ENCODE measurements around the gene TMEM45A.
"Not testable (repeated sequence)": the region's sequence is repeated elsewhere in the genome, so short reads cannot be mapped to it uniquely, and the experiment has no call there.

TMEM45A gene

DNA sequence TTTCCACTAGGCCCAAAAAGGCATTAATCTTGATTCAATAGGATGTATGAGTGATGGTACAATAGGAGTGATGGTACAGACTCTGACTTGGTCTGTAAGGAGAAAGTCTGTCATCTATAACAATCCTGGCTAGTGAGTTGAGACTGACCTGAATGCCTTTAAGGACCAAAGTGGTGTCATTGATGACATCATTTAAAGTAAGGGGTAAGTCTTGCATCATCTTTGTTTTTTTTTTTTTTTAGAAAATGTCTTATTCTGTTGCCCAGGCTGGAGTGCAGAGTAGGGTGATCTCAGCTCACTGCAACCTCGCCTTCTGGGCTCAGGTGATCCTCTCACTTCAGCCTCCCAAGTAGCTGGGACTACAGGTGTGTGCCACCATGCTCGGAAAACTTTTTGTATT is 5.6 kb upstream of the TMEM45A start:
- no peak overlapping the region for H3K27ac ChIP-seq
- DNase-seq (ENCODE audit: low spot score): no peak
- H3K4me3 ChIP-seq: no peak overlapping the region
- TF ChIP-seq CTCF (IDR thresholded peaks at IDR 0.05): no peak

GRCh38 chr3:100489118-100489517 is 3.3 kb upstream of the TMEM45A start:
- no peak overlapping the region for H3K4me3 ChIP-seq
- no peak for TF ChIP-seq CTCF (IDR thresholded peaks at IDR 0.05)
- no peak overlapping the region for H3K27ac ChIP-seq
- no peak for DNase-seq (ENCODE audit: low spot score)

- Histone ChIP-seq H3K4me3 (no peak overlapping the region), H3K27ac (no peak overlapping the region)
- DNase-seq (ENCODE audit: low spot score): no peak
- TF ChIP-seq CTCF (IDR thresholded peaks at IDR 0.05): no peak
These were observed 4.4 kb downstream of the TMEM45A start for GRCh38 chr3:100496711-100497261.

DNA sequence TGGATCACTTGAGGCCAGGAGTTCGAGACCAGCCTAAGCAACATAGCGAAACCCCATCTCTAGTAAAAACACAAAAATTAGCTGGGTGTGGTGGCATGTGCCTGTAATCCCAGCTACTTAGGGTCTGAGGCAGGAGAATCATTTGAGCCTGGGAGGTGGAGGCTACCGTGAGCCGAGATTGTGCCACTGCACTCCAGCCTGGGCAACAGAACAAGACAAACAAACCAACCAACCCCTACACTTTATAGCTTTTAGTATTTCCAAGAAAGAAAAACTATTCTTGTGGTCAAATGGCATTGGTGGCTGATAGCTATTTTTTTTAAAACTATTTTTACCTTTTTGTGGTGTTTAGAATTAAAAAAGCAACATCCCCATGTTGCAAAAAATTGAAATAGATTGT is 7.2 kb downstream of the TMEM45A start:
- no peak overlapping the region for H3K4me3 ChIP-seq
- DNase-seq (ENCODE audit: low spot score): no peak
- no peak for TF ChIP-seq CTCF (IDR thresholded peaks at IDR 0.05)
- H3K27ac ChIP-seq: no peak overlapping the region

DNA sequence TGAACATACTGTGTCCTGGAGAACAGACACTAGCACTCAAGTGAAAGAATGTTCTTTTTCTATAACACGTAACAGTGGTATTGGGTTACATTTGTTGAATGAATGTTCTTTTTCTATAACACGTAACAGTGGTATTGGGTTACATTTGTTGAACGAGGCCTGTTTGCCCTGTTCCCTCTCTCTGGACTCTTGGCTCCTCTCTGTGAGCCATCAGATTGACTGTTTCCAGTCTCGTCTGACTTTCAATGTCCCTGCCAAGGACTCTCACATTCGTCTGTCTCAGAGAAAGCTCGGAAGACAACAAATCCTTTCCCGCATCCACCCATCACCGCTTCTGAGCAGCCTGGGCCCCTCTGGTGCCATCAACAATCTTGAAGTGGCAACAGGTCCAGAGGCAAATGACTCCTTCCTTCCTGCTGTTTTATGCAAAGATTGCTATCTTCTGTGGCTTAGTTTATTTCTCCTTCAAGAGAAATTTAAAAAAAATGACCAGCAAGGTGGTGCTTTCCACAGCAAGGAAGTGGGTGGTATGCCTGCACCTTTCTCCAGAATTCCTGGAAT is 8.0 kb downstream of the TMEM45A start:
- no peak for DNase-seq (ENCODE audit: low spot score)
- no peak overlapping the region for H3K4me3 ChIP-seq
- TF ChIP-seq CTCF (IDR thresholded peaks at IDR 0.05): no peak
- H3K27ac ChIP-seq: no peak overlapping the region

DNA sequence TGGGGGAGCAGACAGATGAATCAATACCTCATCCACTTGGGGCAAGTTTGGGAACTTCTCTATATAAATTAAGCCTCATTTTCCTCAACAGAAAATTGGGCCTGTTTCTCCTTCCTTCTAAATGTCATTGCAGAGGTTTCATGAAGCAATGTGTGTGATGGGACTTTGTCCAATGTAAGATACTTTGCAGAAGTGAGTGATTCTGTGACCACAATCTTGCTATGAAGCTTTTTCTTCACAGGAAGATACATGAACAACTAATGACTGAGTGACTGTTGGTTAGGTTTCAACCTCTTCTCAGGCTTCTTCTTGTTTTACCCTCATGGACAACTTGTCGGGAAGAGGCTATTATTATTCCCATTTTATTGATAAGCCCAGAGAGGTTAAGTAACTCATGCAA is 11.0 kb downstream of the TMEM45A start:
- H3K4me3 ChIP-seq: no peak overlapping the region
- no peak for TF ChIP-seq CTCF (IDR thresholded peaks at IDR 0.05)
- no peak overlapping the region for H3K27ac ChIP-seq

DNA sequence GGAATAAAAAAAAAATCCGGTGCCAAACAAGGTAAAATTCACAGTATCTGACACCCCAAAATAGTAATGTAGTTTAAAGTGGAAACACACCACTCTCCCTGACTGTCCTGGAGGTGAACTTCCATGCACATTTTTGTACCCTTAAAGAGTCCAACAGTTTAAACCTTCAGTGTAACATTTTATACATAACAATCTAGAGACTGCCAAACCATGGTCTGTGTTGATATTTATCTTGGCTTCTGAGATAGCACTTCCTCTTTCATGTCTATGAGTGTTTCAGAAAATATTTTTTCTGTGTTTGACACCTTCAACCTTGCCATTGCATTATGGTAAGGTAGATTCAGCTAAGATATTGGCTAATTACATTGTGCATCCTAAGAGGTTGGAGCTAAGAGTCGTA is 13.9 kb downstream of the TMEM45A start:
- DNase-seq (ENCODE audit: low spot score): no peak
- Histone ChIP-seq H3K27ac (no peak overlapping the region), H3K4me3 (no peak overlapping the region)
- TF ChIP-seq CTCF (IDR thresholded peaks at IDR 0.05): no peak

More for the DNA sequence above, 11.0 kb downstream of the TMEM45A start:
- DNase-seq (ENCODE audit: low spot score): no peak

DNA sequence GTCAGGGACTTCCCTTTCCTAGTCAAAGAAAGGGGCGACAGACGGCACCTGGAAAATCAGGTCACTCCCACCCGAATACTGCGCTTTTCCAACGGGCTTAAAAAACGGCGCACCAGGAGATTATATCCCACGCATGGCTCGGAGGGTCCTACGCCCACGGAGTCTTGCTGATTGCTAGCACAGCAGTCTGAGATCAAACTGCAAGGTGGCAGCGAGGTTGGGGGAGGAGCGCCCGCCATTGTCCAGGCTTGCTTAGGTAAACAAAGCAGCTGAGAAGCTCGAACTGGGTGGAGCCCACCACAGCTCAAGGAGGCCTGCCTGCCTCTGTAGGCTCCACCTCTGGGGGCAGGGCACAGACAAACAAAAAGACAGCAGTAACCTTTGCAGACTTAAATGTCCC is 17.4 kb downstream of the TMEM45A start:
- not testable (repeated sequence) for H3K4me3 ChIP-seq; H3K27ac ChIP-seq; DNase-seq (ENCODE audit: low spot score)
